ENCODE results near the gene IER3. TPM values are rescaled to one million over a fixed set of nuclear protein-coding genes. Genes with fewer than 3 reads are reported as not detected.

Gene IER3
- total RNA-seq, 1 experiment from 2014 or later = 82.4 TPM

- ATAC-seq = peak; percentile 65
- TF ChIP-seq NFE2L1 (CRISPR knock-in tag; IDR thresholded peaks at IDR 0.05) = 0 out of 2 replicates have a peak, but pooled peaks have one; percentile 41
- TF ChIP-seq CTCF (IDR thresholded peaks at IDR 0.05) = peak; percentile 19; the same call in 1 of the 2 replicates
- TF ChIP-seq PRRX2 (CRISPR knock-in tag; IDR thresholded peaks at IDR 0.05) = no peak
- peak; percentile 77 for TF ChIP-seq ZNF423 (CRISPR knock-in tag; IDR thresholded peaks at IDR 0.05)
- TF ChIP-seq FOXP1 (CRISPR knock-in tag; IDR thresholded peaks at IDR 0.05; ENCODE audit: borderline replicate concordance) = 0 out of 2 replicates have a peak, but pooled peaks have one; percentile 19
- Mint-ChIP-seq H3K27me3 (ENCODE audit: low read depth) (no peaks in the 10 kb centered on the region), H3K9me3 (no peaks in the 10 kb centered on the region), H3K4me1 (peaks cover 3% of the 10 kb centered on the region; the same call in 1 of the 2 replicates), H3K27ac (peak overlapping the region; percentile 36; the same call in 1 of the 2 replicates), H3K4me3 (no peak overlapping the region), H3K36me3 (peaks cover 33% of the 10 kb centered on the region)
- DNase-seq (ENCODE audit: low spot score) = peak; percentile 88
- POLR2A ChIA-PET = interaction anchor here (0.9 to 2.1 kb wide), 4 partner anchors 14 to 58 kb away, joined by 3 to 8 read pairs (median 4); partner anchors contain the start of genes DHX16 and MDC1
- CTCF ChIA-PET = interaction anchor here (0.5 to 3.5 kb wide), 65 partner anchors 9 to 357 kb away, joined by 3 to 131 read pairs (median 5); partner anchors contain the start of genes ABCF1, ATAT1, DDR1 and DHX16
Measured at GRCh38 chr6:30730601-30731435, 13.5 kb downstream of the IER3 start.

- H3K4me3 Mint-ChIP-seq = no peak overlapping the region
- H3K36me3 Mint-ChIP-seq = peaks cover 45% of the 10 kb centered on the region
- TF ChIP-seq ETV6 (CRISPR knock-in tag; IDR thresholded peaks at IDR 0.05) (no peak), JUN (CRISPR knock-in tag; IDR thresholded peaks at IDR 0.05) (no peak), ZBTB21 (CRISPR knock-in tag; IDR thresholded peaks at IDR 0.05; ENCODE audit: borderline replicate concordance) (no peak), ZNF281 (CRISPR knock-in tag; IDR thresholded peaks at IDR 0.05) (no peak), ATF3 (CRISPR knock-in tag; conservative IDR thresholded peaks at IDR 0.05) (no peak), ZNF138 (CRISPR knock-in tag; conservative IDR thresholded peaks at IDR 0.05) (no peak), GTF2I (CRISPR knock-in tag; conservative IDR thresholded peaks at IDR 0.05) (no peak), MYBL2 (CRISPR knock-in tag; IDR thresholded peaks at IDR 0.05) (no peak), ARID4B (CRISPR knock-in tag; IDR thresholded peaks at IDR 0.05; ENCODE audit: borderline replicate concordance) (no peak), ZNF532 (CRISPR knock-in tag; IDR thresholded peaks at IDR 0.05; ENCODE audit: borderline replicate concordance) (no peak)
- H3K27me3 Mint-ChIP-seq (ENCODE audit: low read depth) = no peaks in the 10 kb centered on the region
- no peak for DNase-seq (ENCODE audit: low spot score)
- ATAC-seq = no peak
- peaks cover 22% of the 10 kb centered on the region for H3K4me1 Mint-ChIP-seq
- POLR2A ChIA-PET = interaction anchor here (1.3 kb wide), 1 partner anchor 11 kb away, joined by 3 read pairs; the partner anchor contains the start of gene MDC1
- no peaks in the 10 kb centered on the region for H3K9me3 Mint-ChIP-seq
- H3K27ac Mint-ChIP-seq = peak overlapping the region; percentile 43; the same call in 1 of the 2 replicates
- CTCF ChIA-PET = interaction anchor here (0.6 to 1.4 kb wide), 7 partner anchors 14 to 582 kb away, joined by 3 to 7 read pairs (median 3); partner anchors contain the start of gene FLOT1
Measured at GRCh38 chr6:30727920-30728553, 16.3 kb downstream of the IER3 start.

Data from WTC11 (cell line).